GM15510 (cell line): ENCODE measurements around the gene CLTB.

Source experiments
- POLR2A ChIP-seq: IDR thresholded peaks from 3 replicates; pipeline ENCODE4 v1.6.1; 2011; ENCODE audit warnings: borderline replicate concordance; ENCODE audit not compliant: insufficient read length; ENCODE audit errors: extremely low read depth

The CLTB gene

DNA sequence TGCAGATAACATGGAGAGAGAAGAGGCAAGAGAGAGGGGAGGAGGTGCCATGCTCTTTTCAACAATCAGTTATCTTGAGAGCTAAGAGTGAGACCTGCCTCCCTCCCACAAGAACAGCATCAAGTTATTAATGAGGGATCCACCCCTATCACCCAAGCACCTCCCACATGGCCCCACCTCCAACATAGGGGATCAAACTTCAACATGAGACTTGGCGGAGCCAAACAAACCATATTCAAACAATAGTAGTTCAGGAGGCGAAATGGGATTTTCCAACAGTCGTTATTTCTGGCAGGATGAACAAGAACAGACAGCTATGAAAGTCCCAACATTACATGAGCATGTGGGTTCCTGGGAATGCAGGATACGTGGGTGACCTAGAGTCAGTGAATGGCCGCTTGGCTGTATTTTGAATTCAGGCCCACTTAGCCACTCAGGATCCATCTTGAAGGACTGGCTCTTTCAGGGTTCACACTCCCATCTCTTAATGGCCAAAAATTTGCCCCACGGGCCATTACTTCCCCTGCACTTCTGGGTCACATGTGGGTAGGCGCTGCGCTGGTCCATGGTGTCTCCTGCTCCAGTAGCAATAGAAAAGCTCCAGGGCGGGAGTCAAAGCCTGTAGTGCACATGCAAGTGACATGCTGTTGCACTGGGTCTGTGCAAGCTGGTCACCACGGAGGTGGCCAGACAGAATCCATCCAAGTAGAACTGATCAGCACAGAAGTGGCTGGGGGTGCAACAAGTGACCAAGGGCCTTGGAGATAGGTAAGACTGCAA, 24.8 kb upstream of the CLTB start:
- no peak for TF ChIP-seq POLR2A

DNA sequence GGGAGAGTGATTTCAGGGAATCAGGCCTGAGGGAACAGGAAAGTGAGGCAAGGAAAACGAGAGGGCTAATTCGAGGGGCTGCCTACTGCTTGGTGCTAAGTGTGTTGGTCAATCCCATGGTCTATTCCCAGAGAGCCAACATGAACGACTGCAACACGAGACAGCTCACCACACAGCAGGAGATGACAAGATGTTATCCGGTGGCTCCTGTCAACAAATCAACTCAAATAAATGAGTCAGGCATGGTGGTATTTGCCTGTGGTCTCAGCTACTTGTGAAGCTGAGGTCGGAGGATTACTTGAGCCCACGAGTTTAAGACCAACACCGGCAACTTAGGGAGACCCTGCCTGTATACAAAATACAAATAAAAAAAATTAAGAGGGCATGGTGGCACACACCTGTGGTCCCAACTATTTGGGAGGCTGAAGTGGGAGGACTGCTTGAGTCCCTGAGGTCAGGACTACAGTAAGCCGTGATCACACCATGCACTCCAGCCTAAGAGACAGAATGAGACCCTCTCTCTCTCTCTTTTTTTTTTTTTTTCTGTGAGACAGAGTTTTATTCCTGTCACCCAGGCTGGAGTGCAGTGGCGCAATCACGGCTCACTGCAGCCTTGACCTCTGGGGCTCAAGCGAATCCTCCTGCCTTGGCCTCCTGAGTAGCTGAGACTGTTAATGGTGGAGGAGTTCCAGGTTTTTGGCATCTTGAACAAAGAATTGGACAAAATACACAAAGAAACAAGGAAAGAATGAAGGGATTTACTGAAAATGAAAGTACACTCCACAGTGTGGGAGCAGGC, 22.8 kb upstream of the CLTB start:
- TF ChIP-seq POLR2A = no peak

DNA sequence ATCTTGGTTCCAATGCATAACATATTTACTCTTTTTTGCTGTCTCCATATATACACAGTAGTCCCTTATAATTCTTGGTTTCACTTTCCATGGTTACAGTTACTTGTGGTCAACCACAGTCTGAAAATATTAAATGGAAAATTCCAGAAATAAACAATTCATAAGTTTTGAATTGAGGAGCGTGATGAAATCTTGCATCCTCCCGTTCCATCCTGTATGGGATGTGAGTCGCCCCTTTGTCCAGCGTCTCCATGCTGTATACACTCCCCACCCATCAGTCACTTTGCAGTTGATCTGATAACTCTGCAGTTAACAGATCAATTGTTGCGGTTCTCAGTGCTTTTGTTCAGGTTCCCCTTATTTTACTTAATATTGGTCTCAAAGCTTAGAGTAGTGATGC, 20.3 kb upstream of the CLTB start:
- no peak for TF ChIP-seq POLR2A

DNA sequence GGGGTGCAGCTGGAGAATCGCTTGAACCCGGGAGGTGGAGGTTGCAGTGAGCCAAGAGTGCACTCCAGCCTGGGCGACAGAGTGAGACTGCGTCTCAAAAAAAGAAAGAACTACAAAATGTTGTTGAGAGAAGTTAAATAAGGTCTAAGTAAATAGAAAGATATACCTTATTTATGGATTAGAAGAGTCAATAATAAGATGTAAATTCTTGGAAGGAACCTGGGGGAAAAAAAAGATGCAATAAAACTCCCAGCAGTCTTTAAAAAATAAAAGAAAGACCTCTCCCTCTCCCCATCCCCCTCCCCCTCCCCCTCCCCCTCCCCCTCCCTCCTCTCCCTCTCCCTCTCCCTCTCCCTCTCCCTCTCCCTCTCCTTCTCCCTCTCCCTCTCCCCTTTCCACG, 16.4 kb upstream of the CLTB start:
- no peak for TF ChIP-seq POLR2A

DNA sequence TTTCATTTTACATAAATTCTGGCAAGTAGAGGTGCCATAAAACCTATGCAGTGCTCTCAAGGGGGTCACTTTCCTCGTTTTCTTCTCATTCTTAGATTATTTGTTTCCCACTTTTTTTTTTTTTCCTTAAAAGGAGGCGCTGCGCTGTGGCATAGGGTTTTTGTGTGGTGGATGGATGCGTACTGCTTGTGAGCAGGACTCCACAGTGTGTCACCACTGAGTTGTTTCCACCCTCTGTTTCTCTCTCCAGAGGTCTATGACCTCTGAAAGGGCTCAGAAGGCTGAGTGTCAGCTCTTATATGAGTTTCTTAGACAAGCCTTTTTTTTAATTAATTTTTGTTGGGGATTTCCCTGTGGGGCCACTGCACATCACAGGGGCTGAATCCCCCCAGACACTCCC, 13.6 kb upstream of the CLTB start:
- no peak for TF ChIP-seq POLR2A

DNA sequence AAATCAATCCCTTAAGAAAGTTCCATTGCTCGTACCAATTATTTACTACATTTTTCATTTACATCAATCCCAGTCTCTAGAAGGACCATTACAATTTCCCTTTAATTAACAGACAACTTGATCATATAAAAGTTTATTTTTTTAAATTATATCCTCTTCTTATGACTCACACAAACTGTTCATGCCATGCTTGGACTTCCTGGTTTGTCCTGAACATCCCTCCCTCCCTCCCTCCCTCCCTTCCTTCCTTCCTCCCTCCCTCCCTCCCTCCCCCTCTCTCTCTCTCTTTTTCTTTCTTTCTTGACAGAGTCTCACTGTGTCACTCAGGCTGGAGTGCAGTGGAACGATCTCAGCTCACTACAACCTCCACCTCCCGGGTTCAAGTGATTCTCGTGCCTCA, 11.6 kb upstream of the CLTB start:
- TF ChIP-seq POLR2A = no peak

DNA sequence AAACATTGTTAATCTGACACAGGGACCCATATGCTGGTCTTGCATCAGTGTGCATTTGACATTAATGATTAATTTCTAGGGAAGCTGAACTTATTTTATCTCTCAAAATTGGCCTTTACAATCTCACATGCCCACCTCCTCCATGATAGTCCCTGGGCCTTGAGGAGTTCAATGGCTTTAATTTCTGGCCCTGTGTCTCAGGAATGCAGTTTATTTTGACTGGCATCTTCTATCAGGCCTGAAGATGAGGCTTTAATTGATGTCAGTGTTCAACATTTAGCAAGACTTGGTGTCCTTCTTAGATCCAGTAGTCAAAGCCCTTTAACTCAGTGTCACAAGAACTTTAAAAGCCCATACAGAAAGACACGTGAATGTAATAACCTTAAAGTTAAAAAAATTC, 10.5 kb upstream of the CLTB start:
- no peak for TF ChIP-seq POLR2A

DNA sequence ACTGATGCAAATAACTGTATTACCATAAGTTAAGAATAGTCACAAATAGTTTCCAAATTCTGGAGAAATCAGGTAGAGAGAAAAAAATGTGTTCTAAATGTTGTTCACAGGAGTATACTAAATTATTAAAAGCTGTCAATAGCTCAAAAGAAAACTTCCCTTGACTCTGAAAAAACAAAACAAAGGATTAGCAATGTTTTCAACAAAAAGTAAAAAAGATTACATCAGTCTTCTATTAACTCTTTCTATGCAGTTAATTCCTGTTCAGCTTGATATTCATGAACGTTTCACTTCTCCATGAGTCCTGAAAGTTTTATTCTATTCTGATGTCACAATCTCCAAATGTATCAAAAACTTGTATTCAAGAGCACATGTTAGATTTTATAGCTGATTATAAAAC, 9.5 kb upstream of the CLTB start:
- no peak for TF ChIP-seq POLR2A

DNA sequence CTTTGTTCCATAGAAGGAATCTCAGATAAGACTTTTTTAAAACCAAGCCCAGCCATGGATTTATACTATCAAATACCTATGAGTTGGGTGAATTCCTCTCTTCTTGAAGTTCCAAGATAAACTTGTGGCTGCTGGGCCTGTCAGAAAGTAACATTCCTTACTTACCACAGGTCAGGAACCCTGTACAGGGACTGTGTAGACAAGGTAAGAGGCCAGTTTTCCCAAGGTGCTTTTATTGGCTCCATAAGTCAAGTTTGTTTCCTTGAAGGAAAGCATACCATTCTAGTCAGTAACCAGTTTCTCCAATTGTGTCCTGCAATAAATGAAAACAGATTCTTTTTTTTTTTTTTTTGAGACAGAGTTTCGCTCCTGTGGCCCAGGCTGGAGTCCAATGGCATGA, 8.8 kb upstream of the CLTB start:
- no peak for TF ChIP-seq POLR2A

DNA sequence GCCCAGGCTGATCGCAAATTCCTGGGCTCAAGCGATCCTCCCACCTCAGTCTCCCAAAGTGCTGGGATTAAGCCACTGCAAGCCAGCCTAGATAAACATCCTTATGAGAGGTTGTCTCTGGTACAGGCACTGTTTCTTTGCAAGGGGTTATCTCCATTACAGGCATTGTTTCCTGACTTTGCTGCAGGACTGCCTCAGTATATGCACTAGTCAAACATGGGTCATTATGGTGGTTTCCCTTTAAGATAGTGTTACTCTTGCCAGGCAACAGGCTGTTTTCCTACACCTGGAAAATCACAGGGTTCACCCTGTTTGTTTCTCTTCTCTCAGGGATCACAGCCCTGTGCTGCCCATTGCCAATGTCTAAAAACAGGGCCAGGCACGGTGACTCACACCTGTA, 7.8 kb upstream of the CLTB start:
- TF ChIP-seq POLR2A = no peak

DNA sequence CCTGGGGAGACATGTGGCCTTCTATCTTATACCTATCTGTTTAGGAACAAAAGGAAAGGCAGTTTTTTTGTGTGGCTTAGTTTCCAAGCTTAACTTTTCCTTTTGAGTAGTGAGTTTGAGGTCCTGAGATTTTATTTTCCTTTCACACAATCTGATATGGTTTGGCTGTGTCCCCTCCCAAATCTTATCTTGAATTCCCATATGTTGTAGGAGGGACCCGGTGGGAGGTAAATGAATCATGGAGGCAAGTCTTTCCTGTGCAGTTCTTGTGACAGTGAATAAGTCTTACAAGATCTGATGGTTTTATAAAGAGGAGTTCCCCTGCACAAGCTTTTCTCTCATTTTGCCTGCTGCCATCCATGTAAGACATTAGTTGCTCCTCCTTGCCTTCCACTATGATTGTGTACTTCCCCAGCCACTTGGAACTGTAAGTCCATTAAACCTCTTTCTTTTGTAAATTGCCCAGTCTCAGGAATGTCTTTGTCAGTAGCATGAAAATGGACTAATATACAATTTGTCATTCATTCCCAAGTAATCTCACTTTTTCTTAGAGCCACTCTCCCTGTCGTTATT, 4.7 kb upstream of the CLTB start:
- TF ChIP-seq POLR2A = no peak

DNA sequence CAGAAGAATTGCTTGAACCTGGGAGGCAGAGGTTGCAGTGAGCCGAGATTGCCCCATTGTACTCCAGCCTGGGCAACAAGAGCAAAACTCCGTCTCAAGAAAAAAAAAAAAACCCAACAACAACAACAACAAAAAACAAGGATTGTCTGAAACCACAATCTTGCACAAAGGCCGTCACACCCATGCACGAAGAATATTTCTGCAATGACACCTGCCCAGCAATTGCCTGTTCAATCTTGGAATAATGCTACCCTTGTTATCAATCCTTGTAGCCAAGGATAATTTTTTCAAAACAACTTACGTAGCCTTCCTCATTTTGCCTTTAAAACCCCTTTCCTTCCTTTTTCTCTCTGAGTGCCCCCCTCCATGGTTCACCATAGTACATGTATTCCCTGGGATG, 3.7 kb upstream of the CLTB start:
- no peak for TF ChIP-seq POLR2A

DNA sequence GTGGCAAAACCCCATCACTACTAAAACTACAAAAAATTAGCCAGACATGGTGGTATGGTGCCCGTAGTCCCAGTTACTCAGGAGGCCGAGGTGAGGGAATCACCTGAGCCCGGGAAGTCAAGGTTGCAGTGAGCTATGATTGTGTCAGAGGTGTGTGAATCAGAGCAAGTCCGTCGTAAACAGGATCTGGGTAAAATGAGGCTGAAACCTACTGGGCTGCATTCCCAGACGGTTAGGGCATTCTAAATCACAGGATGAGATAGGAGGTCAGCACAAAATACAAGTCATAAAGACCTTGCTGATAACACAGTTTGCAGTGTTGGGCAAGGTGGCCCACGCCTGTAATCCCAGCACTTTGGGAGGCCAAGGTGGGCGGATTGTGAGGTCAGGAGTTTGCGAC, 1.9 kb upstream of the CLTB start:
- no peak for TF ChIP-seq POLR2A

DNA sequence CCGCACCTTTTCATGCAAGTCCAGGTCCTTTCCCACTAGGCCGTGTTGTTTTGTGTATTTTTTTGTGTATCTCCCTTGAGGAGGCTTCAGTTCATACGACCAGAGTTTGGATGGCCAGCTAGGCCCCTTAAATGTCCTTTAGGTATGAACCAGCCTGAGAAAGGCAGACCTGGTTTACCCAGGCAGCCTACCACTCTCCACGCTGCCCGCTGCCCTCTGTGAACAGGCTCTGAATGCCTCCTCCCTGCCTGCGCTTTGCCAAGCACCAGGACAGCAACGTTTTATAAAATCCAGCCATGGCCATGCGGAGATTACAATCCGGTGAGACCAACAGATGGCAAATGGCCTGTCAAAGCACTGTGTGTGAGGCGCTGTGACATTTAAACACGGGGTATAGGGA, 626 bp upstream of the CLTB start:
- TF ChIP-seq POLR2A = no peak

DNA sequence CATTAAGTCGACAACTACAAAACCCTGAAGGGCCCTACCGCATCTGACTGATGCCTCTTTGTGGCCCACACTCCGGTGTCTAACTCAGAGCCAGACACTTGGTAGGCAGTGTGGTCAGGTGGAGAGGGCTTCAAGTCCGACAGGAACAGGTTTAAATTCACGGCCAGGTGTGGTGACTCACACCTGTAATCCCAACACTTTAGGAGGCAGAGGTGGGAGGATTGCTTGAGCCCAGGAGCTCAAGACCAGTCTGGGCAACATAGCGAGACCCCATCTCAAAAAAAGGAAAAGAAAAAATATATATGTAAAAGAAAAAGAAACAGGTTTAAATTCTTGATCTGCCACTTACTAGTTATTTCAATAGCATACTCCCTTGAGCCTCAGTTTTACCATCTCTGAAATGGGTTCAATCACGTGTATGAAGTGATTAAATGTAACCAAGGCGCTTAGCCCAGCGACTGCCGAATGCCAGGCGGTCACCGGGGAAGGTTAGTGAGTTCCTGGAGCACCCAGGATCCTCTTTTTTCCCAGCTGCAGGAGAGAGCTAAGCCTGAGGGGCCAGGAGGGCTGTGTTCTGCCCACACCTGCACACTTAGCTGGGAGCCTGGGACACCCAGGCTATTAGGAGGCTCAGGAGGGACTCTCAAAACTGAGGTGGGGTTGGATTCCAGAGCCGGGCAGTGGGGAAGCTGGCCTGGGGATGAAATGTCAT, 943 bp downstream of the CLTB start:
- no peak for TF ChIP-seq POLR2A
